ENCODE data around the gene MAPK10.

Gene MAPK10

DNA sequence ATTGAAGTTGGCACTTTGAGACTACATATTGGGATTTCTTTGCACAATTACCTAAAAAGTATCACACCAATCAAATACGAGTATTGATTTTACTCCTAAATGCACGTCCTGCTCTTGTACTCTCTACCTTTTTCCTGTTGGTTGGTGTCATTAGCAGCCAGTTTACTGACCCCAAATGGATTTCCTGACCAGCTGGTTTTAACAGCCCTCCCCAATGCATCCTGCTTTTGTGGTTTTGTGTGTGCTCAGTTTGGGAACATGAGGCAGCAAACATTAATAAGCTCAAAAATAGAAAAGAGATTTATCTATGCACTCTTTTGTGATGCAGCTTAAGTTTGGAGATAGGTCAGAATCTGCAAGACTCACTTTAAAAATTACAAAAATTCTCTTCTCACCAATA lies 230.3 kb downstream of the MAPK10 start:
- TF ChIP-seq, protein P1, sequence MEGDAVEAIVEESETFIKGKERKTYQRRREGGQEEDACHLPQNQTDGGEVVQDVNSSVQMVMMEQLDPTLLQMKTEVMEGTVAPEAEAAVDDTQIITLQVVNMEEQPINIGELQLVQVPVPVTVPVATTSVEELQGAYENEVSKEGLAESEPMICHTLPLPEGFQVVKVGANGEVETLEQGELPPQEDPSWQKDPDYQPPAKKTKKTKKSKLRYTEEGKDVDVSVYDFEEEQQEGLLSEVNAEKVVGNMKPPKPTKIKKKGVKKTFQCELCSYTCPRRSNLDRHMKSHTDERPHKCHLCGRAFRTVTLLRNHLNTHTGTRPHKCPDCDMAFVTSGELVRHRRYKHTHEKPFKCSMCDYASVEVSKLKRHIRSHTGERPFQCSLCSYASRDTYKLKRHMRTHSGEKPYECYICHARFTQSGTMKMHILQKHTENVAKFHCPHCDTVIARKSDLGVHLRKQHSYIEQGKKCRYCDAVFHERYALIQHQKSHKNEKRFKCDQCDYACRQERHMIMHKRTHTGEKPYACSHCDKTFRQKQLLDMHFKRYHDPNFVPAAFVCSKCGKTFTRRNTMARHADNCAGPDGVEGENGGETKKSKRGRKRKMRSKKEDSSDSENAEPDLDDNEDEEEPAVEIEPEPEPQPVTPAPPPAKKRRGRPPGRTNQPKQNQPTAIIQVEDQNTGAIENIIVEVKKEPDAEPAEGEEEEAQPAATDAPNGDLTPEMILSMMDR (IDR thresholded peaks at IDR 0.05; ENCODE audit: low read depth, low read length): no peak
- no peak overlapping the region for H3K4me3 ChIP-seq (ENCODE audit: low read depth, low read length)

DNA sequence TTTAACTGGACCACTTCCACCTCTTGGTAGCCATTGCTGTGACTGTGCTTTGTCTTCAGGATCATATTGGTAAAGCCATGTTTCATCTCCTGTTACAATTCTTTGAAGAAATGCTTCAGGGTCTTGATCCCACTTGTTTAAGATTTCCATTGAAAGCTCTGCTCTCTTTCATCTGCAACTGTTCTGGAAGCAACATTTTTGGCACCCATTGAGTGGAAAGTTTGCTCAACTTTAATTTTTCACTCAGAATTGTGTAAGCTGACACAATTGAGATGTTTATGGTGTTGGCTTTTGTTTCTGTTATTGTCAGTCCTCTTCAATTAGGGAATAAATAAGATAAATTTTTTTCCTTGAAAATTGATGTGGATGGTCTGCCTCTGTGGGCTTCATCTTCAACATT lies 237.4 kb downstream of the MAPK10 start:
- TF ChIP-seq, protein P1 (IDR thresholded peaks at IDR 0.05; ENCODE audit: low read depth, low read length): no peak
- no peak overlapping the region for H3K4me3 ChIP-seq (ENCODE audit: low read depth, low read length)

DNA sequence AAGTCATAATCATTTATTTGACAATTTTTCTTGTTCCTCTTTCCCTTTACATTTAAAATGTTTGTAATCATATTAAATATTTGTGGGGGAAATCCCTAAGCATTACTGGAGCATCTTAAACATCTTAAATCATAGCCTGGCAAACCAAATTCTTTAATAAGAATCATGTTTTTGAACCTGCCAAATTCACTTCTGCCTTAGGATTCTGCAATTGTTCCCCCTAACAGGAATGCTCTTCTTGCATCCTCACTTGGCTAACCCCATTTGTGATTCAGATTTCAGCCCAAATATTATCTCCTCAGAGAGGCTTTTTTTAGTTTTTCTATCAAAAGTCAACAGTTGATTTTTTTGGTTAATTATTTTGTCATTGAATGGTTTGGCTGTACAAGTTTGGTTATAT lies 241.1 kb downstream of the MAPK10 start:
- TF ChIP-seq, protein P1 (IDR thresholded peaks at IDR 0.05; ENCODE audit: low read depth, low read length): no peak
- no peak overlapping the region for H3K4me3 ChIP-seq (ENCODE audit: low read depth, low read length)

DNA sequence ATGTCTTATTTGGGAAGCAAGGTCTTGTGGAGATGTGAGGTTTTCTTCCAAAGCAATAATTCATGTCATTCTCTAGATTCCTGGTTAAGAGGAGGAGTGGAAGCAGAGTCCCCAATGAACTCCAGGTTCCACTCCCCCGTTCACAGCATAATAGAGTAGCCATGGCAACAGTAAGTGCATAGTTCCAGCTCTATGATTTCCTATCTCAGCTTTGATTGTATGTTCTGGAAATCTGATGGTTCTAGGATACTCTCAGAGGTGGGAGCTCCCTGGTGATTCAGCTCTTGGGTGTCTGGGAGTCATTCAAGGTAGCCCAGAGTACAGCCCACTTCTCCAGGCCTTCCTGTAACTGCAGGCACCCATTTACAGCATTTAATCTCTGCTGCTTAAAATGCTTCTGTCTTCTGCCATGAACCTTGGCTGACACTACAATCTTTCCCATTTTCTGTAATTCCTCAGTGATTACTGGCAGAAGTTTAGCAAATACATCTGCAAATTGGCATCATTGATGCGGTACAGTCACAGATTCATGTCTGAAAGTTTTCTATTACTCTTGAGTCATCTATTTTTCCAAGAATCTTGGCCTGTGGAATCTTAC lies 242.0 kb downstream of the MAPK10 start:
- TF ChIP-seq, protein P1 (IDR thresholded peaks at IDR 0.05; ENCODE audit: low read depth, low read length): no peak
- no peak overlapping the region for H3K4me3 ChIP-seq (ENCODE audit: low read depth, low read length)

DNA sequence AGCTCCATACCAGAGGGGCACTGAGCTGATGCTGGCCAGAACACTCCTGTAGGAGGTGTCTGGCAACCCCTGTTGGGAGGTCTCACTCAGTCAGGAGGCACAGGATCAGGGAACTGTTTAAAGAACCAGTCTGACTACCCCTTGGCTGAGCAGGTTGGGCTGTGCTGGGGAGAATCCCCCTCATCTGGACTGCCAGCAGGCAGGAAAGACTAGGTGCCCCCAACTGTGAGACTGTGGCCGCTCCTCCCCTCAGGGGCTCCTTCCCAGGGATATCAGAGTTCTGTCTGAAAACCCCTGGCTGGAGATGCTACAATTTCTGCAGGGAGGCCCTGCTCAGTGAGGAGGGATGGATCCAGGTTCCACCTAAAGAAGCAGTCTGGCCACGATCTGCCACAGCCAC lies 245.3 kb downstream of the MAPK10 start:
- no peak overlapping the region for H3K4me3 ChIP-seq (ENCODE audit: low read depth, low read length)
- TF ChIP-seq, protein P1 (IDR thresholded peaks at IDR 0.05; ENCODE audit: low read depth, low read length): no peak

DNA sequence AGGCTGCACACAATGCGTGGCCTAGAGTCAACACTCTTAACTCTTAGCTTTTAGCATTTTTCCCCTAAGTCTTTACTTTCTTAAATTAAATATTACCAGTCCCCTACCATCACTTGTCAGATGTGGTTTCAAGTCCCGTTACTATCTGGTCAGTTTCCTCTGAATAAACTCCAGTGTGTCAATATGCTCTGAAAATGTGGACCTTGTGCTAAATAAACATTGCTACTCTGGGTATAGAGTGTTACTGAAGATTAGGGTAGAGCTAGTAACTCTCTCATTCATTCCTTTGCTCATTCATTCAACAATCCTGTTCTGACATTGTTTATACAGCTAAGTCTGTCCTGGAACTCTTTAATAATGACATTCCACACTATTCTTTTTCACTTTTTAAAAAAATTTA lies 251.0 kb downstream of the MAPK10 start:
- TF ChIP-seq, protein P1 (IDR thresholded peaks at IDR 0.05; ENCODE audit: low read depth, low read length): no peak
- H3K4me3 ChIP-seq (ENCODE audit: low read depth, low read length): no peak overlapping the region

DNA sequence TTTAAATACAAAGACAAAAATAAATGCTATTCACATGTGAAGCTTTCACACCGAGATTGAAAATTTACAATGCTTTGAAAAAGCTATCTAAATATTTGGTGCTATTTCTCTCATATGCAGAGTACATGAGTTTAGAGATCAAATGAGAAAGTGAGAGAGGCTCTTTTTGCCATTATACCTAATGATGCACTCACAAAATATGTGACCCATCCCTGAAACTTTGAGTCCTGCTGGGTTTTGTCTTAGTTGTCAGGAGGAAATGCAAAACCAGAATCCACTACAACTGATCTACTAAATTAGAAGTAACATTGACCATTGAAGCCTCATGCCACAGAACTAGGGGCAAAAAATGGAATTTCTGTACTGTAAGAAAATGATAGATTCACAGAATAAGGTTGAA lies 251.7 kb downstream of the MAPK10 start:
- no peak overlapping the region for H3K4me3 ChIP-seq (ENCODE audit: low read depth, low read length)
- TF ChIP-seq, protein P1 (IDR thresholded peaks at IDR 0.05; ENCODE audit: low read depth, low read length): no peak
